HG03521 (cell line): Measurements from ENCODE around the gene AIMP1.

ENCODE experiments used
- ATAC-seq: cut with Tn5 transposase; IDR thresholded peaks from one replicate; pipeline ENCODE4 v1.9.1; 2021; ENCODE audit warnings: mild to moderate bottlenecking, moderate library complexity; ENCODE audit not compliant: unreplicated experiment

AIMP1 gene

DNA sequence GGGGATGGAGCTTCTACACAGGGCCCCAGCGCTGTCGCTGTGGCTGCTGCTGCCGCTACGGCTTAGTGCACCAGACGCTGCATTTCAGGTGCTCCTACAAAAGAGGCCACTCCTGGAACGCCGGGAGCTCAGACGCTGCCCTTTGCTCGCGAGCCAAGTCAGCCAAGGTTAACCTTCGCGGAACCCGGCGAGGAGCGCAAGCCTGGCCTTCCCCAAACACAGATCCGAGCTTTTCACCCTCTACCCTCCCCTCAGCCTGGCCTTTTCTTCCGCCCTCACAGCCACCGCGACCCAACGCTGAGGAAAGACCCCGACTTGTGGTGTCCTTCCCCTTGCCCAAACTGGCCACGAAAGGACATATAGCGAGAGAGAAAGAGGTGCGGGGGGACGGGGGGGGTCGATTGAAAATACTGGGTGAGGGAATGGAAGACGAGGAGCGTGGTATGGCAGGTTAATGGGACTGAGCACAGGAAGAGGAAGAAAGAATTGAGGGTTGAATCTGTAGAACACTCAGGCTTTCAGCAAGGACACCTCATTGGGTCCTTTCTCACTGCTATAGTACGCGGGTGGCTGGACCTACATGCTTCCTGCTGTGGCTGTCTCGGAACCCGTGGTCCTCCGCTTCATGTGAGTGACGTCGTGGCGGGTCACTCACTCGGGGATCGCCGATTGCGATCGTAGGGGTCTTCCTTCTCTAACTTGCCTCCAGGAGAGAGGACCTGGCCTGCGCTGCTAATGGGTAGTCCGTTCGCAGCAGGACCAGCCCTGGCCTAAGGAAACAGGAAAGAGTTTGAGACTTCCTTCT, at the start of gene AIMP1, which contains the start of gene TBCK:
Gene AIMP1, plus strand, starts transcription at position 583 of the 805 bp plus-strand sequence. CDS start 8,460 bp downstream, outside the sequence.
Gene TBCK, minus strand, starts transcription at position 242 of the 805 bp plus-strand sequence. CDS start 7,249 bp downstream, outside the sequence.
- peak; percentile 89 for ATAC-seq

DNA sequence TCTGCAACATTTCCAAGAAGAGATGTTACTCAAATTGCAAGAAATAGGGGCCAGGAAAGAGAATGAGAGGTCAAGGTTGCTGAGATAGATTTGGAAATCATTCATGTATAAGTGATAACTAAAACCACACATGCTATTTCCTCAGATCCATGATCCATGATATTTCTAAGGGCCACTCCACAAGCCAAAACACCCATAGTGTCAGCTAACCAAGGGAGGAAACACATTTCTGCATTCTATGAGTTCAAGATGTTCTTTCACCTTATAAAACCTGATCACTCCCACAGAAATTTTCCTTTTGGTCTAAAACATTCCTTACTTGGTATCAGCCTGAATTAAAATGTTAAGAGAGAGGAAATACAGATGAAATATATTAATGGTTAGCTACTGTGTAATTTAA, 47.6 kb upstream of the AIMP1 start:
- ATAC-seq, result no peak

GRCh38 chr4:106269711-106270110, 46.6 kb upstream of the AIMP1 start:
- no peak for ATAC-seq

- no peak for ATAC-seq
Measured at GRCh38 chr4:106270736-106271135, 45.6 kb upstream of the AIMP1 start.

GRCh38 chr4:106273831-106274230, 42.5 kb upstream of the AIMP1 start:
- ATAC-seq, result no peak

DNA sequence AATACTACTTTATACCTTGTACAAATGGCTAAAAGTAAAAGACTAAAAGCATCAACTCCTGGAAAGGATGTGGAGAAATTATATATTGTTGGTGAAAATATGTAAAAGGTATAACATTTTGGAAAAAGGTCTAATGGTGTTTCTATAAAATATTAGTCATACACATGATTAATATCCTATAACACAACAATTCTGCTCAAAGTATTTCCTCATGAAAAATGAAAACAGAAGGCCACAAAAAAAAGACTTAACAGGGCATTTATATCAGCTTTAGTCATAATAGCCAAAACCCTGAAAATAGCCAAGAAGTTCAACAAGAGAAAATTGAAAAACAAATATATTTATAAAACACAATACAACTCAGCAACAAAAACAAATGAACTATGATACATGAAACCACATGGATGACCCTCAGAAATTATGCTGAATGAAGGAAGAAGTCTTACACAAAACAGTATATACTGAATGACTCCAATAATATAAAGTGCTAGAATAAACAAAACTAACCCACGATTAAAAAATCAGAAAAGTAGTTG, 39.1 kb upstream of the AIMP1 start:
- no peak for ATAC-seq

DNA sequence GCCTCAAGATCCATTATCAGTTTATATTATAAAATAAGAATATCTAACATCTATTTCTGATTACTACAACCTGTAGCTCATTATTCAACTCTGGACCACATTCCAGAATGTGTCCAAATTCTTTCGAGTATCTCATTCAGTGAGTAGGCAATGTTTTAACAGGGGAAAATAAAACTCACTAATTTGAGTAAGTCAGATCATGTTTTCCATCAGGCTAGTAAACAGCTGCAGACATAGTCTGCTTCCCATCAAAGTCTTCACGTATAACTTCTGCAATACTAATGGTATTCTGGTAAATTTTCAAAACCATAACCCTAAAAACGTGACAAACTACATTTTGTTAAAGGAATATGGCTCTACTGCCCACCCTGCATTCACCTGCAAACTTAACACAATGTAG, 32.1 kb upstream of the AIMP1 start:
- no peak for ATAC-seq

- no peak for ATAC-seq
Measured at GRCh38 chr4:106286611-106287010, 29.7 kb upstream of the AIMP1 start.

- no peak for ATAC-seq
Measured at GRCh38 chr4:106287353-106287969, 28.9 kb upstream of the AIMP1 start.

DNA sequence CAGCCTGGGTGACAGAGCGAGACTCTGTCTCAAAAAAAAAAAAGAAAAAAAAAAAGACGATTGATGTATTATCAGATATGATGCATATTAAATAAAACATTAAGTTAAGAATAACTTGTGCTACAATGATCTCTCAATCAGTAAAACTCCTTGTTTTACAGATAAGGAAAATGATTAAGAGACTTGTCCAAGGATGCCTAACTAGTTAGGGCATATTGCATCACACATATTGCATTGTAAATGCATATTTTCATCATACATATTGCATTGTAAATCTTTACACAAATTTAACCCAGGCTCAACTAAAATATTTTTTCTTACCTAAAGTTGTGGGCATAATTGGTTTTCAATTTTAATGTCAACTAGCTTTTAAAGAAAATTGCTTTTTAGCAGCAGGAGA, 26.6 kb upstream of the AIMP1 start:
- ATAC-seq, result no peak

DNA sequence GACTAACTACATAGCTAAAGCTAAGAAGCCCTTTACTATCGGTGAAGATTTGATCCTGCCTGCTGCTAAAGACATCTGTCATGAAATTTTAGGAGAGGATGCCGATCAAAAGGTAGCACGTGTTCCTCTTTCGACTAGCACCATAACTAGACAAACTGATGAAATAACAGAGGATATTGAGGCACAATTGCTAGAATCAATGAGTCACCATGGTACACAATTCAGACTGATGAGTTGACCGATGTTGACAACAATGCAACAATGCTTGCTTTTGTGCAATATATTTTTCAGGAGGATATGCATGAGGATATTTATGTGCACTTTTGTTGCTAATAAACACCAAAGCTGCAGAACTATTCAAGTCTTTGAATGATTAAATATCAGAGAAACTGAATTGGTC, 24.7 kb upstream of the AIMP1 start:
- ATAC-seq, result no peak

GRCh38 chr4:106294062-106294461, 22.3 kb upstream of the AIMP1 start:
- ATAC-seq, result no peak

- no peak for ATAC-seq
Measured at GRCh38 chr4:106297245-106298035, 18.9 kb upstream of the AIMP1 start.

DNA sequence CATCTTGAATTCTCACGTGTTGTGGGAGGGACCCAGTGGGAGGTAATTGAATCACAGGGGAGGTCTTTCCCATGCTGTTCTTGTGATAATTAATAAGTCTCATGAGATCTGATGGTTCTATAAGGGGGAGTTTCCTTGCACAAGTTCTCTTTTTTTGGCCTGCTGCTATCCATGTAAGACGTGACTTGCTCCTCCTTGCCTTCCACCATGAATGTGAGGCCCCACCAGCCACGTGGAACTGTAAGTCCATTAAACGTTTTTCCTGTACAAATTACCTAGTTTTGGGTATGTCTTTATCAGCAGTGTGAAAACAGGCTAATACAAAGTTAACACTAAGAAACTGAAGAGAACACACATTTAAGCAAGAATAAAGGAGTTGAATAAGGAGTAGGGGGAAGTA, 16.4 kb upstream of the AIMP1 start:
- ATAC-seq, result no peak

GRCh38 chr4:106301393-106302061, 14.8 kb upstream of the AIMP1 start:
- ATAC-seq, result no peak

GRCh38 chr4:106302062-106302438, 14.3 kb upstream of the AIMP1 start:
- ATAC-seq, result no peak

DNA sequence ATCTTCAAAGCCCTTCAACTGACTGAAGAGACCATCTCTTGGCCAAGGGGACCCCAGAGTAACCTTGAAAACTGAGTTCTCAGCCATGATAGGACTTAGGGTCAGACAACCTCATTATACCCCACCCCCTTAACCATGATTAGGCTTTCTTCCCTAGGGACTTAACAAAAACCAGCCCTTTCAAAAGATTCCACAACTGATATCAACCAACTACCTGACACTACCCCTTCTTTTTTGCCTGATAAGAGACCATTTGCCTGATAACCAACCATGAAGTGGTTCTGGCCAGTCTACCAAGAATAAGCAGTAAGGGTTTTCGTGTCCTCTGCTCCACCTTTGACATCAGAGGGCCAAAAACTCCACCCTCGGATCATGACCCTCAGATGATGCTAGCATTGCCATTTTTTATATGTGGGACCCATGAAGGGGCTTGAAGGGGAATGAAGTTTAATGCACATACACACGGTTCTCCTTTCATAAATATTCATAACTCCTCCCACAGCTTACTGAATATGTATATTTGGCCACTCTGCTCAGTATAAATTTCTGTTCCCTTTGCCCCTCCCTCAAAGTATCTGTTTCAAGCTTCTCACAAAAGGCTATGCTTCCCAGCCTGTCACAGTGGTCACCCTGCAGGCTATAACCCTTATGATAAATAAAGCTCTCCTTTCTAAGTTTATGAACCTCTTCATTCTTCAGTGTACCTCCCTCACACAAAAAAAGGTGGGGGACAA, 12.6 kb upstream of the AIMP1 start:
- no peak for ATAC-seq

DNA sequence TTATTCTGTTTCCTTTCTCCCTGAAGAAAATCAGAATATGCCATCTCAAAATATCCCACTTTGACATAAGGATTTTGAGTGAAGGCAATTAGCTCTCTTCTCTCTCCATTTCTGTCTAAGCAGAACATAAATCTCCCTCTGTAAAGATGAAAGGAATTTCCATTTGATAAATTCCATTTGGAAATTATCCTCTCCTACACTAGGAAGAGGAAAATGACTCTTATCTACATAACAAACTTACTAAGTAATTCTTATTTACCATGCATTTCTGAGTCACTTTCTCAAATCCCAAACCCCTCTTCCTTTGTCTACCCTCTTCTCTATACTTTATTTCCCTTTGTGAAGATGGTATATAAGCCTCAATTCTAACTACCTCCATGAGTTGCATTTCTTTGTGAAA, 11.7 kb upstream of the AIMP1 start:
- no peak for ATAC-seq

DNA sequence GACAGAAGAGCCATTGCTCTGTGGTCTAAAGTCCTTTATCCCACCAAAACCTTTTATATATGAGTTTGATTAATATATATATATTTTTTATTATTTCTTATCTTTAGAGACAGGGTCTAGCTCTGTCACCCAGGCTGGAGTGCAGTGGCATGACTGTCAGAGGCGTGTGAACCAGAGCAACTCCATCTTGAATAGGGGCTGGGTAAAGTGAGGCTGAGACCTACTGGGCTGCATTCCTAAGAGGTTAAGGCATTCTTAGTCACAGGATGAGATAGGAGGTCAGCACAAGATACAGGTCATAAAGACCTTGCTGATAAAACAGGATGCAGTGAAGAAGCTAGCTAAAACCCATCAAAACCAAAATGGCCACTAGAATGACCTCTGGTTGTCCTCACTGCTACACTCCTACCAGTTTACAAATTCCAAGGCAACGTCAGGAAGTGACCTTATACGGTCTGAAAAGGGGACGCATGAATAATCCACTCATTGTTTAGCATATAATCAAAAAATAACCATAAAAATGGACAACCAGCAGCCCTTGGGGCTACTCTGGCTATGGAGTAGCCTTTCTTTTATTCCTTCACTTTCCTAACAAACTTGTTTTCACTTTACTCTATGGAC, 10.8 kb upstream of the AIMP1 start:
- ATAC-seq, result no peak

- no peak for ATAC-seq
Measured at GRCh38 chr4:106306561-106306960, 9.8 kb upstream of the AIMP1 start.
